ENCODE results near the gene CDHR1. TPM values are rescaled to one million over a fixed set of nuclear protein-coding genes. Genes with fewer than 3 reads are reported as not detected.

The CDHR1 gene
- total and polyA plus RNA-seq, 10 of the 15 experiments (the other 5 are each of a cell fraction or from before 2014, with no cell fraction given): 0.17 to 3.0 (median 0.34) TPM

DNA sequence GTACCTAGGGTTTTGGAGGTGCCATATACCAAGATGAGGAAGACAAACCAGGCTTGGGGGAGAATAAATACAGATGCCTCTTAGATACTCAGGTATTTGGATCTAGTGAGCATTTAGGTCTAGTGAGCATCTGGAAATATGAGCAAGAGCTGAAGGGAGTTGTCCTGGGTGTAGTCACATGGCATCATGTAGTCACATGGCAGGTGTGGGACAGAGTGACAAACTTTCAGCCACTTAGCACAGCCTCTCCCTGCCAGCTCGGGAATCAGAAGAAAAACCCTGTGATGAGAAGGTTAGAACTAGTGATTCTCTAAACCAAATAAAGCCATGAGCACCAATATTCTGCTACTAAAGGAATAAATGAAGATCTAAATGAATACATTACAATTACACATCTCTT is 74.8 kb downstream of the CDHR1 start:
- H3K9me3 ChIP-seq (replicated peaks; ENCODE audit: control insufficient read depth, insufficient read depth, low read length): no peaks in the 10 kb centered on the region
- ATAC-seq: no peak
- H3K4me1 ChIP-seq (ENCODE audit: control insufficient read depth, insufficient read depth, low read length): no peaks in the 10 kb centered on the region
- H3K79me2 ChIP-seq (ENCODE audit: control insufficient read depth, insufficient read depth, low read length): no peaks in the 10 kb centered on the region
- no peaks in the 10 kb centered on the region for H3K36me3 ChIP-seq (ENCODE audit: control insufficient read depth in 2 of 2, insufficient read depth in 2 of 2, low read length in 1 of 2)
- H3K27me3 ChIP-seq (replicated peaks in 1 of 2; ENCODE audit: control insufficient read depth in 2 of 2, insufficient read depth in 2 of 2, low read length in 1 of 2): peaks cover 0 to 2% of the 10 kb centered on the region in 2 experiments; a peak in 2 of 4 replicates
- H4K20me1 ChIP-seq (ENCODE audit: control insufficient read depth, insufficient read depth): no peaks in the 10 kb centered on the region
- intact Hi-C loops (cut with micrococcal nuclease; ENCODE audit: unreplicated experiment) (loop anchor here (10.0 kb wide), 1 partner anchor 446 kb away; no protein-coding TSS in a partner anchor), in situ Hi-C loops (cut with MboI) (loop anchor here (5.0 kb wide), 2 partner anchors 273 to 448 kb away; no protein-coding TSS in a partner anchor)
- H3K4me2 ChIP-seq (ENCODE audit: control insufficient read depth, insufficient read depth): no peak overlapping the region
- no peak for FAIRE-seq
- no peak for DNase-seq (ENCODE audit: low read depth, low spot score)
- no peak for TF ChIP-seq TBL1XR1 (IDR thresholded peaks at IDR 0.05; ENCODE audit: low read depth, low read length)
- no peak for TF ChIP-seq ZZZ3 (IDR thresholded peaks at IDR 0.05; ENCODE audit: control insufficient read depth, insufficient read length, low read depth)
- TF ChIP-seq, protein P1, sequence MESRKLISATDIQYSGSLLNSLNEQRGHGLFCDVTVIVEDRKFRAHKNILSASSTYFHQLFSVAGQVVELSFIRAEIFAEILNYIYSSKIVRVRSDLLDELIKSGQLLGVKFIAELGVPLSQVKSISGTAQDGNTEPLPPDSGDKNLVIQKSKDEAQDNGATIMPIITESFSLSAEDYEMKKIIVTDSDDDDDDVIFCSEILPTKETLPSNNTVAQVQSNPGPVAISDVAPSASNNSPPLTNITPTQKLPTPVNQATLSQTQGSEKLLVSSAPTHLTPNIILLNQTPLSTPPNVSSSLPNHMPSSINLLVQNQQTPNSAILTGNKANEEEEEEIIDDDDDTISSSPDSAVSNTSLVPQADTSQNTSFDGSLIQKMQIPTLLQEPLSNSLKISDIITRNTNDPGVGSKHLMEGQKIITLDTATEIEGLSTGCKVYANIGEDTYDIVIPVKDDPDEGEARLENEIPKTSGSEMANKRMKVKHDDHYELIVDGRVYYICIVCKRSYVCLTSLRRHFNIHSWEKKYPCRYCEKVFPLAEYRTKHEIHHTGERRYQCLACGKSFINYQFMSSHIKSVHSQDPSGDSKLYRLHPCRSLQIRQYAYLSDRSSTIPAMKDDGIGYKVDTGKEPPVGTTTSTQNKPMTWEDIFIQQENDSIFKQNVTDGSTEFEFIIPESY (IDR thresholded peaks at IDR 0.05): no peak
- H3K9ac ChIP-seq (ENCODE audit: control insufficient read depth, insufficient read depth, low read length): no peak overlapping the region
- ChIA-PET CTCF (interaction anchor here (0.6 to 8.3 kb wide), 6 partner anchors 12 to 268 kb away, joined by 3 to 228 read pairs (median 3); no protein-coding TSS in a partner anchor), SMC1A (ENCODE audit: uncharacterized antibody, unreplicated experiment) (interaction anchor here (1.6 kb wide), 1 partner anchor 268 kb away, joined by 6 read pairs; no protein-coding TSS in a partner anchor), POLR2A (no interaction called here), RAD21 (ENCODE audit: unreplicated experiment) (interaction anchor here (6.6 kb wide), 1 partner anchor 266 kb away, joined by 74 read pairs; no protein-coding TSS in a partner anchor)
- H3K4me3 ChIP-seq: no peak overlapping the region
- no peak overlapping the region for H3K27ac ChIP-seq (ENCODE audit: control insufficient read depth, insufficient read depth)
- BruUV-seq (replicated peaks): no TSS peak
- H2AFZ ChIP-seq (ENCODE audit: control insufficient read depth, low read depth, low read length): no peak overlapping the region
- 0% methylated on average over 1 of the region's 1 CpG for WGBS (ENCODE audit: insufficient coverage, insufficient replicate concordance, low lambda C conversion rate, missing lambda C conversion rate)

Other genes starting within 250 kb of the CDHR1 start
- gene GHITM, start 55.0 kb upstream of the CDHR1 start, total RNA-seq (2014; rRNA removed): 153 and 180 TPM in 2 replicates
- gene GHITM, start 55.0 kb upstream of the CDHR1 start, total RNA-seq (2014; rRNA removed; fragmentation: Illumina TruSeq; extraction: Trizol): 153 and 157 TPM in 2 replicates
- gene GHITM, start 55.0 kb upstream of the CDHR1 start, total RNA-seq (2021): 120 and 128 TPM in 2 replicates
- gene GHITM, start 55.0 kb upstream of the CDHR1 start, polyA plus RNA-seq (2011; rRNA removed): 257 and 294 TPM in 2 replicates
- 147 and 190 TPM in 2 replicates for gene GHITM, start 55.0 kb upstream of the CDHR1 start, polyA plus RNA-seq (2014; fragmentation: Illumina TruSeq; extraction: Trizol)
- gene GHITM, start 55.0 kb upstream of the CDHR1 start, polyA plus RNA-seq (2014; fragmentation: Nextera tagmentation; extraction: Ambion mirVana): 100 to 1,000 TPM; 366 to 501 TPM
- 146 and 162 TPM in 2 replicates for gene GHITM, start 55.0 kb upstream of the CDHR1 start, polyA plus RNA-seq (2014; rRNA removed)
- gene GHITM, start 55.0 kb upstream of the CDHR1 start, polyA plus RNA-seq (2016; fragmentation: Nextera tagmentation; extraction: Ambion mirVana): 100 to 1,000 TPM; 295 to 299 TPM
- 1.2 and 2.0 TPM in 2 replicates for gene GPR15LG, start 20.7 kb upstream of the CDHR1 start, total RNA-seq (2014; rRNA removed)
- gene GPR15LG, start 20.7 kb upstream of the CDHR1 start, total RNA-seq (2014; rRNA removed; fragmentation: Illumina TruSeq; extraction: Trizol): 1.1 and 1.4 TPM in 2 replicates
- gene GPR15LG, start 20.7 kb upstream of the CDHR1 start, total RNA-seq (2021): 1.3 and 1.5 TPM in 2 replicates
- 5.9 and 12.2 TPM in 2 replicates for gene GPR15LG, start 20.7 kb upstream of the CDHR1 start, polyA plus RNA-seq (2011; rRNA removed)
- 0.73 and 1.7 TPM in 2 replicates for gene GPR15LG, start 20.7 kb upstream of the CDHR1 start, polyA plus RNA-seq (2014; fragmentation: Illumina TruSeq; extraction: Trizol)
- gene GPR15LG, start 20.7 kb upstream of the CDHR1 start, polyA plus RNA-seq (2014; fragmentation: Nextera tagmentation; extraction: Ambion mirVana): 1 to 10 TPM; 1.2 TPM
- gene GPR15LG, start 20.7 kb upstream of the CDHR1 start, polyA plus RNA-seq (2014; rRNA removed): 0.80 and 1.5 TPM in 2 replicates
- gene GPR15LG, start 20.7 kb upstream of the CDHR1 start, polyA plus RNA-seq (2016; fragmentation: Nextera tagmentation; extraction: Ambion mirVana): 1 to 10 TPM; 4.2 to 5.0 TPM
- not detected in 2 replicates for gene LRIT2, start 31.0 kb downstream of the CDHR1 start, total RNA-seq (2014; rRNA removed)
- not detected in 2 replicates for gene LRIT2, start 31.0 kb downstream of the CDHR1 start, total RNA-seq (2014; rRNA removed; fragmentation: Illumina TruSeq; extraction: Trizol)
- gene LRIT2, start 31.0 kb downstream of the CDHR1 start, total RNA-seq (2021): not detected in 2 replicates
- gene LRIT2, start 31.0 kb downstream of the CDHR1 start, polyA plus RNA-seq (2011; rRNA removed): not detected in 2 replicates
- gene LRIT2, start 31.0 kb downstream of the CDHR1 start, polyA plus RNA-seq (2014; fragmentation: Illumina TruSeq; extraction: Trizol): not detected in 2 replicates
- gene LRIT2, start 31.0 kb downstream of the CDHR1 start, polyA plus RNA-seq (2014; fragmentation: Nextera tagmentation; extraction: Ambion mirVana): not detected
- not detected in 2 replicates for gene LRIT2, start 31.0 kb downstream of the CDHR1 start, polyA plus RNA-seq (2014; rRNA removed)
- gene LRIT2, start 31.0 kb downstream of the CDHR1 start, polyA plus RNA-seq (2016; fragmentation: Nextera tagmentation; extraction: Ambion mirVana): not detected
- gene LRIT1, start 47.0 kb downstream of the CDHR1 start, total RNA-seq (2014; rRNA removed): not detected in 2 replicates
- gene LRIT1, start 47.0 kb downstream of the CDHR1 start, total RNA-seq (2014; rRNA removed; fragmentation: Illumina TruSeq; extraction: Trizol): not detected in 2 replicates
- gene LRIT1, start 47.0 kb downstream of the CDHR1 start, total RNA-seq (2021): not detected in 2 replicates
- not detected in 2 replicates for gene LRIT1, start 47.0 kb downstream of the CDHR1 start, polyA plus RNA-seq (2011; rRNA removed)
- gene LRIT1, start 47.0 kb downstream of the CDHR1 start, polyA plus RNA-seq (2014; fragmentation: Illumina TruSeq; extraction: Trizol): not detected in 2 replicates
- gene LRIT1, start 47.0 kb downstream of the CDHR1 start, polyA plus RNA-seq (2014; fragmentation: Nextera tagmentation; extraction: Ambion mirVana): not detected
- gene LRIT1, start 47.0 kb downstream of the CDHR1 start, polyA plus RNA-seq (2014; rRNA removed): not detected in 2 replicates
- gene LRIT1, start 47.0 kb downstream of the CDHR1 start, polyA plus RNA-seq (2016; fragmentation: Nextera tagmentation; extraction: Ambion mirVana): not detected
- not detected in 2 replicates for gene RGR, start 50.5 kb downstream of the CDHR1 start, total RNA-seq (2014; rRNA removed)
- not detected in 2 replicates for gene RGR, start 50.5 kb downstream of the CDHR1 start, total RNA-seq (2014; rRNA removed; fragmentation: Illumina TruSeq; extraction: Trizol)
- gene RGR, start 50.5 kb downstream of the CDHR1 start, total RNA-seq (2021): not detected in 2 replicates
- gene RGR, start 50.5 kb downstream of the CDHR1 start, polyA plus RNA-seq (2011; rRNA removed): not detected in 2 replicates
- gene RGR, start 50.5 kb downstream of the CDHR1 start, polyA plus RNA-seq (2014; fragmentation: Illumina TruSeq; extraction: Trizol): not detected in 2 replicates
- gene RGR, start 50.5 kb downstream of the CDHR1 start, polyA plus RNA-seq (2014; fragmentation: Nextera tagmentation; extraction: Ambion mirVana): not detected
- gene RGR, start 50.5 kb downstream of the CDHR1 start, polyA plus RNA-seq (2014; rRNA removed): not detected in 2 replicates
- gene RGR, start 50.5 kb downstream of the CDHR1 start, polyA plus RNA-seq (2016; fragmentation: Nextera tagmentation; extraction: Ambion mirVana): not detected
- 8.8 and 9.2 TPM in 2 replicates for gene CCSER2, start 134.1 kb downstream of the CDHR1 start, total RNA-seq (2014; rRNA removed)
- 15.3 and 16.9 TPM in 2 replicates for gene CCSER2, start 134.1 kb downstream of the CDHR1 start, total RNA-seq (2014; rRNA removed; fragmentation: Illumina TruSeq; extraction: Trizol)
- gene CCSER2, start 134.1 kb downstream of the CDHR1 start, total RNA-seq (2021): 18.8 and 21.2 TPM in 2 replicates
- 12.4 and 17.5 TPM in 2 replicates for gene CCSER2, start 134.1 kb downstream of the CDHR1 start, polyA plus RNA-seq (2011; rRNA removed)
- 14.0 and 14.5 TPM in 2 replicates for gene CCSER2, start 134.1 kb downstream of the CDHR1 start, polyA plus RNA-seq (2014; fragmentation: Illumina TruSeq; extraction: Trizol)
- 1 to 10 TPM; 4.7 to 6.8 TPM for gene CCSER2, start 134.1 kb downstream of the CDHR1 start, polyA plus RNA-seq (2014; fragmentation: Nextera tagmentation; extraction: Ambion mirVana)
- 5.3 and 5.4 TPM in 2 replicates for gene CCSER2, start 134.1 kb downstream of the CDHR1 start, polyA plus RNA-seq (2014; rRNA removed)
- 10 to 100 TPM; 16.5 to 18.5 TPM for gene CCSER2, start 134.1 kb downstream of the CDHR1 start, polyA plus RNA-seq (2016; fragmentation: Nextera tagmentation; extraction: Ambion mirVana)